22Rv1 (cell line): ENCODE measurements around the gene SIRPG.
"Not testable (repeated sequence)": the region's sequence is repeated elsewhere in the genome, so short reads cannot be mapped to it uniquely, and the experiment has no call there.

Experiments used
- H3K27ac ChIP-seq: fragments of 450-650 bp; 2 replicates; pipeline ENCODE4 v1.5.1; 2017
- ZFX ChIP-seq: fragments of 450-650 bp; IDR thresholded peaks from 2 replicates; pipeline ENCODE4 v1.6.1; 2017; ENCODE audit warnings: antibody characterized with exemption, borderline replicate concordance
- TF ChIP-seq, protein P1 (sequence below): fragments of 450-650 bp; IDR thresholded peaks from 2 replicates; pipeline ENCODE4 v1.5.1; 2017; ENCODE audit warnings: mild to moderate bottlenecking

SIRPG gene

DNA sequence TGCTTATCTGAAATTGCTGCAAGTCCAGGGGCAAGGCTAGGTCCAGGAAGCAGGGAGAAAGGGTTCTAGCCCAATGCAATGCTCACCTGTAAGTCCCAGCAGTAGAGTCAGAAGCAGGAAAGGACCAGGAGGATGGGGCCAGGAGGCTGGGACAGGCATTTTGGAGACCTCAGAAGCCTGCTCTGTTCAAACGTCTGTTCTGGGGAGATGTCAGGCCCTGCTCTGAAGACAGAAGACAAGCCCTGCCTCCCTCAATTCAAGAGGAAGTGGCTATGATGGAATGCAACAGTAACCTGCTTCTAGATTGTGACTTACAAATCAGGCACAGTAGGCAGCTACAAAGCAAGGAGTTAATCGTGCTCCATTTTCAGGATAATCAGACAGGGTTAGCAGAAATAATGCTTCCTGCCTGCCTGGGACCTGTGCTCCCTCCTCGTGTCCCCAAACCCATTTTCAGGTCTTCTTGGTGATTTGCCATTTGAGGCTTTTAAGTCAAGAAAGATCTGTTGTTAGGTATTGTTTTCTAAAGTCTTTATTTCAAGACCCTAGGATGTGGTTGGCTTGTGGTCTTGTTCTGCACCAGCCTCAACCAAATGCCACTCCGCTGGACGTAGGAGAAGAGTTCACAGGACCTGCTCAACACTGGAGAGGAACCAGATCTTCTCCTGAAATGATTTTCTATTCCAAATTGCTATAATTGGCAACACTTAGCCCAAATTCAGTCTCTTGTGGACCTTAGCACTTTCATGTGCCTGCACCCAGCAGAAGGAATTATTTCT, at the start of gene SIRPG:
SIRPG (minus strand) TSS at position 224 of the 779 bp plus-strand sequence; CDS start at position 159, 65 bp downstream.
- no peak within 1 kb of the TSS for H3K27ac ChIP-seq
- no peak for TF ChIP-seq ZFX
- TF ChIP-seq, protein P1, sequence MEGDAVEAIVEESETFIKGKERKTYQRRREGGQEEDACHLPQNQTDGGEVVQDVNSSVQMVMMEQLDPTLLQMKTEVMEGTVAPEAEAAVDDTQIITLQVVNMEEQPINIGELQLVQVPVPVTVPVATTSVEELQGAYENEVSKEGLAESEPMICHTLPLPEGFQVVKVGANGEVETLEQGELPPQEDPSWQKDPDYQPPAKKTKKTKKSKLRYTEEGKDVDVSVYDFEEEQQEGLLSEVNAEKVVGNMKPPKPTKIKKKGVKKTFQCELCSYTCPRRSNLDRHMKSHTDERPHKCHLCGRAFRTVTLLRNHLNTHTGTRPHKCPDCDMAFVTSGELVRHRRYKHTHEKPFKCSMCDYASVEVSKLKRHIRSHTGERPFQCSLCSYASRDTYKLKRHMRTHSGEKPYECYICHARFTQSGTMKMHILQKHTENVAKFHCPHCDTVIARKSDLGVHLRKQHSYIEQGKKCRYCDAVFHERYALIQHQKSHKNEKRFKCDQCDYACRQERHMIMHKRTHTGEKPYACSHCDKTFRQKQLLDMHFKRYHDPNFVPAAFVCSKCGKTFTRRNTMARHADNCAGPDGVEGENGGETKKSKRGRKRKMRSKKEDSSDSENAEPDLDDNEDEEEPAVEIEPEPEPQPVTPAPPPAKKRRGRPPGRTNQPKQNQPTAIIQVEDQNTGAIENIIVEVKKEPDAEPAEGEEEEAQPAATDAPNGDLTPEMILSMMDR = no peak

DNA sequence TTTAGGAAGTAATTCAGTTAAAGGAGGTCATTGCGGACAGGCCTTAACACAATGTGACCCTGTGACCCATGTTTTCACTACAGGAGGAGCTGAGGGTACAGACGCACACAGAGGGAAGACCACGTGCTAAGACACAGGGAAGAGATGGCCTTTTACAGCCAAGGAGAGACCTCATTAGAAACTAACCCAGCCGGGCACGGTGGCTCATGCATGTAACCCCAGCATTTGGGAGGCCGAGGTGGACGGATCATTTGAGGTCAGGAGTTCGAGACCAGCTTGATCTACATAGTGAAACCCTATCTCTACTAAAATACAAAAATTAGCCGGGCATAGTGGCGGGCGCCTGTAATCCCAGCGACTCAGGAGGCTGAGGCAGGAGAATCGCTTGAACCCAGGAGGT, 49.3 kb upstream of the SIRPG start:
- not testable (repeated sequence) for H3K27ac ChIP-seq

DNA sequence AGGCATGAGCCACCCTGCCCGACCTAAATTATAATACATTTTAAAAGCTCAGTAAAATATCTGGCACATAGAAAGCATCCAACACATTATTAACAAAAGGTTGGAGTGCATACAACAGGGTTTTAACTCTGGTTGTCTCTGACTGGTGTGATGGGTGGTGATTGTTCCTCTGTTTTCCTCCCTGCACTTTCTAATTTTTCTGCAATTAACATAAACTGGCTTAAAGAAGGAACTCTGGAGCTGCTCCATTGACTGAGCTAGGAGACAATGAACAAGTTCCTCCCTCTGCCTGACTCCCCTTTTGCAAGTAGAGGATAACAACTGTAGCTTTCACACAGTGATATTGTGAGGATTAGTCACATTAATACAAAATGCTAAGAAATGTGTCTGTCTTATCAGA, 48.5 kb upstream of the SIRPG start:
- H3K27ac ChIP-seq = no peak overlapping the region
- TF ChIP-seq, protein P1 = no peak
- TF ChIP-seq ZFX = no peak

DNA sequence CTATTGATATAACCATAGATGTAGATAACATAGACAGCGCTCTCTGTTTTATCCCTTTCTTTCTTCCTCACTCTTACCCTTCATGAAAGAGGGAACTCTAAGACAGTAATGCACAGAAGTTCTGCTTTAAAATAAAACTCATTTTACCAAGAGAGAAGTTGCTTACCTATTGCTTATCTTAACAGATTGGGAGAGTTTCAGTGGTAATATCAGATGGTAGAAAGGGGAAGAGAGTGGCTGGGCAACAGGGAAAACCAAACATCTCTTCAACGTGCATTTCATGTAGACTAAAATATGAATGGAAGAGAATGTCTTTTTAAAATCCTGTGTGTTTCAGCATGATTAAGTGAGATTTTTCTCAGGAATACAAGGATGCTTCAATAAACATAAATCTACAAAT, 45.3 kb upstream of the SIRPG start:
- H3K27ac ChIP-seq = no peak overlapping the region
- TF ChIP-seq, protein P1 = no peak
- TF ChIP-seq ZFX = no peak

DNA sequence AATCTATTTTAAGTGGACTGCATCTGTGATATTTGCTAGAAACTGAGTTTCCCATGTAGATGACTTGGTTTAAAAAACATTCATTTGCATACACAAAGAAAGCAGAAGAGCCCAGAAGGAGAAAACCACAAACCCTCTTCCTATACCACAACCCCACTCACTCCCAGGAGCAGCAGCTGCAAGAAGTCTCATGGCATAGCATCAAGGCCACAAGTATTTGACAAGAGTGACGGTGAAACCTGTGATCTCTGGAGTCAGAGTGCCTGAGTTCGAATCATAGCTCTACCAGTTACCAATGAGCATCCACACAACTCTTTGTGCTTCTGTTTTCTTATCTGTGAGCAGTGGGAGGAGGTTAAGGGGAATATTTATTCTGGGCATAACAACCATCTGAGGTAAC, 44.7 kb upstream of the SIRPG start:
- TF ChIP-seq, protein P1 = no peak
- TF ChIP-seq ZFX = no peak
- H3K27ac ChIP-seq = no peak overlapping the region

DNA sequence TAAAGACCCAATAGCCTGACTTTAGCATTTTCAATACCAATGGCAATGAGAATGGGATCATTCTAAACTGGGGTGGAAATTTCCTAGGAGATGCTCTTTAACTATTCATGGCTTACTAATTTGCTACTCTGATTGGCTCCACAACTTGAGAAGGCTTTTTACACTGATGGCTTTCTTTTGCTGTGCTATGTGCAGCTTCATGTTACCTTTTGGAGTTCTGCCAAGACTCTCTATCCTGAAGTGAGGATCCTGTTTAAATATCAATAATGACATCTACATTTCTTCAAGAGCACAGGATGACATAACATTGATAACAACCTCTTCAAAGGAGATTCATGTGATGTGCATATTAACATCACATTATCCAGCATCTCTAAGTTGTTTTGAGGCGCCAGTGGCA, 43.4 kb upstream of the SIRPG start:
- no peak overlapping the region for H3K27ac ChIP-seq

DNA sequence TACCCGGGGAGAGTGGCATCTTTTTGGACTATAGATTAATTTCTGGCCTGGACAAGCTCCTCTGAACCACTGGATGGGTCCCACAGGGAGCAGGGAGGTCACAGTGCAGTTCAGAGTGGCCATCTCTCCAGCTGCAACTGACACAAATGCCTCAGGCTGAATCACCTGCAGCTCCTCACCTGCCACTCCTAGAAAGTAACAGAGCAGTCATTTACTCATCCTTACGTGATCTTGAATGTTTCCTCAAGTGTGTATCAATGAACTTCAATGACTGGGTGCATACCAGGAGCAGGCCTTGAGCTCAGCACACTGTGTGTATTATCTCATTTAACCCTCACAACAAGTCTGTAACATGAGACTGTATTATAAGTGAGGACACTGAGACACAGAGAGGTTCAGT, 40.0 kb upstream of the SIRPG start:
- no peak overlapping the region for H3K27ac ChIP-seq
- TF ChIP-seq, protein P1 = no peak
- no peak for TF ChIP-seq ZFX

More for the DNA sequence above, 43.4 kb upstream of the SIRPG start:
- TF ChIP-seq, protein P1 = no peak
- no peak for TF ChIP-seq ZFX
